Natural killer cell (primary cell): Measurements from ENCODE around the gene EFCAB10. TPM values are rescaled to one million over a fixed set of nuclear protein-coding genes. Genes with fewer than 3 reads are reported as not detected.

Experiments used
- ATAC-seq, 3 donors: fragments of 150-1000 bp in 2 of 3; fragments of 200-7000 bp in 1 of 3; cut with Tn5 transposase; 1 replicate in 1 of 3; 2 replicates in 2 of 3; pipeline ENCODE4 v1.10.0; 2021; ENCODE audit warnings: mild to moderate bottlenecking in 2 of 3, moderate library complexity in 2 of 3
- DNase-seq, 2 donors: peaks; one replicate each; pipeline versions ENCODE4 v3.0.0 to v3.0.0-alpha.2; 2013 to 2021; ENCODE audit warnings: mixed read lengths in 1 of 2
- H3K27ac ChIP-seq: one replicate; pipeline ENCODE4 v1.5.1; 2013; ENCODE audit warnings: mild to moderate bottlenecking, low read length
- H3K27me3 ChIP-seq: one replicate; pipeline ENCODE4 v1.6.1; 2013; ENCODE audit warnings: low read length; ENCODE audit not compliant: control insufficient read depth, insufficient read depth
- H3K36me3 ChIP-seq: one replicate; pipeline ENCODE4 v1.6.1; 2013; ENCODE audit warnings: low read length; ENCODE audit not compliant: control insufficient read depth, insufficient read depth
- H3K4me1 ChIP-seq: one replicate; pipeline ENCODE4 v1.6.1; 2013; ENCODE audit warnings: low read length; ENCODE audit not compliant: control insufficient read depth, insufficient read depth
- H3K4me3 ChIP-seq: one replicate; pipeline ENCODE4 v1.5.1; 2013; ENCODE audit warnings: low read length
- H3K9me3 ChIP-seq: one replicate; pipeline ENCODE4 v1.6.1; 2013; ENCODE audit warnings: low read length; ENCODE audit not compliant: control insufficient read depth, insufficient read depth
- H3K27ac Mint-ChIP-seq, 2 donors: one replicate each; pipeline ENCODE4 v1.8.0; 2022; ENCODE audit warnings: mild to moderate bottlenecking in 2 of 2, mixed read lengths in 2 of 2, moderate library complexity in 1 of 2
- H3K27me3 Mint-ChIP-seq, 2 donors: one replicate each; pipeline ENCODE4 v1.8.0; 2022; ENCODE audit warnings: low read depth in 2 of 2, mixed read lengths in 2 of 2
- H3K36me3 Mint-ChIP-seq: one replicate; pipeline ENCODE4 v1.8.0; 2022; ENCODE audit warnings: mixed read lengths
- H3K4me1 Mint-ChIP-seq, 2 donors: one replicate each; pipeline ENCODE4 v1.8.0; 2022; ENCODE audit warnings: mixed read lengths in 2 of 2
- H3K4me3 Mint-ChIP-seq: one replicate; pipeline ENCODE4 v1.8.0; 2022; ENCODE audit warnings: mild to moderate bottlenecking, moderate library complexity, mixed read lengths
- H3K9me3 Mint-ChIP-seq, 2 donors: one replicate each; pipeline ENCODE4 v1.8.0; 2022; ENCODE audit warnings: mixed read lengths in 2 of 2
- WGBS: methylation state at CpG from one replicate; pipeline ENCODE4 v1.1.7; 2013; ENCODE audit warnings: missing lambda C conversion rate; ENCODE audit not compliant: insufficient coverage; 5-methylcytosine and 5-hydroxymethylcytosine counted together
- intact Hi-C: fragments of 100-400 bp; cut with micrococcal nuclease; formaldehyde crosslinking; loops from one replicate; pipeline ENCODE4 v1.14.2; 2022
- total RNA-seq, 4 donors: library from RNA; stranded (reverse); fragments of 120-200 nt in 1 of 4; gene quantifications; one replicate each; pipeline versions ENCODE4 v1.2.3 to v1.2.4, GENCODE V29; 2013 to 2022
- TF ChIP-seq, protein P1 (sequence below): fragments of 200-600 bp; IDR thresholded peaks from one replicate; pipeline ENCODE4 v1.8.0; 2022; ENCODE audit warnings: antibody characterized with exemption

Gene EFCAB10, protein sequence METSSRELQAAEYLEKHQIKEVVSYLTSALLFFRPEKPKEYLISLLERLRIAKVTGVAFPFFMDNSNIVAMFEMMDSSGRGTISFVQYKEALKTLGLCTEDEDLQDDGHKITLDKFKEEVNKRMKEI
- total RNA-seq: 1 to 10 TPM in 1 of 3 donors, under 1 TPM in 1, not detected in 1; 0.43 to 1.9 TPM
- total RNA-seq (2013): 0.27 TPM

DNA sequence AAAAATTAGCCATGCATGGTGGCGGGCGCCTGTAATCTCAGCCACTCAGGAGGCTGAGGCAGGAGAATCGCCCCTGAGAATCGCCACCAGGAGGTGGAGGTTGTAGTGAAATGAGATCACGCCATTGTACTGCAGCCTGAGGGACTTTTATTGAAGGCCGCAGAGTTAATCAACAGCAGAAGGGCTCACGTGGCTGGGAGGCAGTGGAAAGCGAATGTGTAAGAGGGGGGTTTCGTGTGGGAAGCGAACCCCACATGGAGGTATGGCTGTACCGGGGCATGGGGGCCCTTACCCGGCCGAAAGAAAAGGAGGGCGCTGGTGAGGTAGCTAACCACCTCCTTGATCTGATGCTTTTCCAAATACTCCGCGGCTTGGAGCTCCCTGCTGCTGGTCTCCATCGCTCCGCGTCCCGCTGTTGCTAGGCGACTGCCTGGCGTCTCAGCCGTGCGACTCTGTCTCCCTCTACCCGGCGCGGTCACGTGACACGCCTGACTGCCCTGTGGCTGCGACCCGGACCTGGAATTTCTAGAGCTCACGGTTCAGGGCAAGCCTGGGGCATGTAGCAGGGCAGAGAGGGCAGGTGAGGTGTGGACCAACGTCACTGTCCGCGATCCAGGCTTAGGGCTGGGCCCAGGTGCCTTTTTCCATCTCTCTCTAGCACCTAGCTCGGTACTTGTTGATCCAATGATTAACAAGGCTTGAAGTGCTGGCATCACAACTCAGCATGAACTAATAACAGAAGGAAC lies at the start of gene EFCAB10:
Gene EFCAB10 (minus strand): TSS at position 428 of the 746 bp plus-strand sequence. CDS start 30 bp downstream, at position 398.
- H3K27me3 ChIP-seq: peaks cover 8% of the 10 kb centered on the region
- no peak within 1 kb of the TSS for H3K27ac ChIP-seq
- Mint-ChIP-seq H3K27ac (no peak within 1 kb of the TSS), H3K4me1 (peaks cover 0 to 8% of the 10 kb centered on the region in 2 donors), H3K27me3 (peaks cover 19% of the 10 kb centered on the region in 2 donors), H3K4me3 (peak within 1 kb of the TSS; percentile 69), H3K9me3 (peaks cover 0 to 5% of the 10 kb centered on the region in 2 donors), H3K36me3 (no peaks in the 10 kb centered on the region)
- no peak within 1 kb of the TSS for H3K4me3 ChIP-seq
- H3K36me3 ChIP-seq: no peaks in the 10 kb centered on the region
- intact Hi-C loops: no loop called here
- H3K4me1 ChIP-seq: peaks cover 7% of the 10 kb centered on the region
- TF ChIP-seq, protein P1, sequence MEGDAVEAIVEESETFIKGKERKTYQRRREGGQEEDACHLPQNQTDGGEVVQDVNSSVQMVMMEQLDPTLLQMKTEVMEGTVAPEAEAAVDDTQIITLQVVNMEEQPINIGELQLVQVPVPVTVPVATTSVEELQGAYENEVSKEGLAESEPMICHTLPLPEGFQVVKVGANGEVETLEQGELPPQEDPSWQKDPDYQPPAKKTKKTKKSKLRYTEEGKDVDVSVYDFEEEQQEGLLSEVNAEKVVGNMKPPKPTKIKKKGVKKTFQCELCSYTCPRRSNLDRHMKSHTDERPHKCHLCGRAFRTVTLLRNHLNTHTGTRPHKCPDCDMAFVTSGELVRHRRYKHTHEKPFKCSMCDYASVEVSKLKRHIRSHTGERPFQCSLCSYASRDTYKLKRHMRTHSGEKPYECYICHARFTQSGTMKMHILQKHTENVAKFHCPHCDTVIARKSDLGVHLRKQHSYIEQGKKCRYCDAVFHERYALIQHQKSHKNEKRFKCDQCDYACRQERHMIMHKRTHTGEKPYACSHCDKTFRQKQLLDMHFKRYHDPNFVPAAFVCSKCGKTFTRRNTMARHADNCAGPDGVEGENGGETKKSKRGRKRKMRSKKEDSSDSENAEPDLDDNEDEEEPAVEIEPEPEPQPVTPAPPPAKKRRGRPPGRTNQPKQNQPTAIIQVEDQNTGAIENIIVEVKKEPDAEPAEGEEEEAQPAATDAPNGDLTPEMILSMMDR: no peak
- ATAC-seq (peak; percentile 44 to 71 (median 50)), DNase-seq (peak in 1 of 2 donors; percentile 54)
- 18% methylated on average over 36 of the region's 36 CpGs for WGBS
- peaks cover 13% of the 10 kb centered on the region for H3K9me3 ChIP-seq

DNA sequence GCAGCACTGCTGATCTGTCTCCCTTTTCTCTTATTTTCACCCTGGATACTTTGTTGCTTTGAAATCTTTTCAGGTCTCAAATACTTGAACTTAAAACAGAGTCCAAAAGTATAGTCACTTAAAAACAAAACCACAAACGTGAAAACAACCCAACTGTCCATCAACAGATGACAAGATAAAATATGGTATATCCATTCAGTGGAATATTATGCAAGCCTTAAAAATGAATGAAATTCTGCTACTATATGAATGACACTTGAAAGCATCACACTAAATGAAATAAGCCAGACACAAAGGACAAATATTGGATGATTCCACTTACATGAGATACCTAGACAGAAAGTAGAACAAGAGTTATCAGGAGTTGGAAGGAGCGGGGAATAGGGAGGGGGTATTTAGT lies 44.7 kb upstream of the EFCAB10 start:
- H3K4me3 Mint-ChIP-seq: no peak overlapping the region
- DNase-seq (no peak), ATAC-seq (no peak)
- TF ChIP-seq, protein P1: no peak
- no peaks in the 10 kb centered on the region for H3K27me3 Mint-ChIP-seq
- Histone ChIP-seq H3K4me3 (no peak overlapping the region), H3K4me1 (no peaks in the 10 kb centered on the region), H3K9me3 (no peaks in the 10 kb centered on the region), H3K27me3 (no peaks in the 10 kb centered on the region), H3K36me3 (peaks cover 38% of the 10 kb centered on the region), H3K27ac (no peak overlapping the region)
- no peak overlapping the region for H3K27ac Mint-ChIP-seq
- H3K4me1 Mint-ChIP-seq: no peaks in the 10 kb centered on the region
- H3K36me3 Mint-ChIP-seq: peaks cover 19% of the 10 kb centered on the region
- H3K9me3 Mint-ChIP-seq: peaks cover 2 to 3% of the 10 kb centered on the region in 2 donors
- intact Hi-C loops: no loop called here
- WGBS: 100% methylated on average over 1 of the region's 2 CpGs

DNA sequence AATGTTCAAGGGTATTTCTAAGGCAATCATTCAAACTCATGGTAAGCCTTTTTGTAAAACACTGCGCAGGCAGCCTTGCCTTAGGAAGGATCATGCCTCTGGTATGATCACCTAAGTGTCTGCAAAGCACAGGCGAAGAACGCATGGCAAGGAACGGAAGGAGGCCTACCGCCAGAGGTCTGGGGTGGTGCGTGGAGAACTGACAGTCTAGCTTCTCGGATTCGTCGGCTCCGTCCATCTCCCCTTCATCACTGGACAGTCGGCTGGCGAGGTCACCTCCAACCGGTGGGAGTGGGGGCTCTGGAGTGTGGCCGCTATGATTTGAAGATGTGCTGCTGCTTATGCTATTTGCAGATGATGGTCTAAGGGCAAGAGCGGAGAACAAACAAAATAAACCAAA lies 42.6 kb upstream of the EFCAB10 start:
- Histone ChIP-seq H3K9me3 (no peaks in the 10 kb centered on the region), H3K36me3 (peaks cover 40% of the 10 kb centered on the region), H3K27ac (no peak overlapping the region), H3K4me3 (no peak overlapping the region), H3K27me3 (no peaks in the 10 kb centered on the region), H3K4me1 (no peaks in the 10 kb centered on the region)
- intact Hi-C loops: no loop called here
- TF ChIP-seq, protein P1: no peak
- Mint-ChIP-seq H3K36me3 (peaks cover 19% of the 10 kb centered on the region), H3K4me1 (no peaks in the 10 kb centered on the region), H3K27ac (no peak overlapping the region), H3K27me3 (no peaks in the 10 kb centered on the region), H3K9me3 (peaks cover 2 to 3% of the 10 kb centered on the region in 2 donors), H3K4me3 (no peak overlapping the region)
- WGBS: 99% methylated on average over 15 of the region's 15 CpGs
- no peak for DNase-seq
- no peak for ATAC-seq
